ENCODE measurements around the gene ABCB9.
"Not testable (repeated sequence)": the region's sequence is repeated elsewhere in the genome, so short reads cannot be mapped to it uniquely, and the experiment has no call there.

ABCB9 gene

GRCh38 chr12:122949405-122949804 lies 16.9 kb downstream of the ABCB9 start:
- no peaks in the 10 kb centered on the region for H3K9me3 ChIP-seq (ENCODE audit: control insufficient read depth, insufficient read depth, low read length)
- no peaks in the 10 kb centered on the region for H3K36me3 ChIP-seq (ENCODE audit: control insufficient read depth, insufficient read depth, low read length)
- no peak overlapping the region for H3K4me3 ChIP-seq (ENCODE audit: low read length)
- WGBS (ENCODE audit: insufficient coverage, insufficient read length), result no CpG with 5 or more reads among the region's 8 CpGs
- no peaks in the 10 kb centered on the region for H3K27me3 ChIP-seq (ENCODE audit: control insufficient read depth, insufficient read depth, low read length)
- no peaks in the 10 kb centered on the region for H3K4me1 ChIP-seq (ENCODE audit: control insufficient read depth, insufficient read depth, low read length)
- no peak for DNase-seq (ENCODE audit: low read depth, low spot score)
- H3K27ac ChIP-seq (ENCODE audit: low read length), result no peak overlapping the region

- Histone ChIP-seq H3K27ac (ENCODE audit: low read length) (no peak overlapping the region), H3K27me3 (ENCODE audit: control insufficient read depth, insufficient read depth, low read length) (no peaks in the 10 kb centered on the region), H3K9me3 (ENCODE audit: control insufficient read depth, insufficient read depth, low read length) (no peaks in the 10 kb centered on the region), H3K4me3 (ENCODE audit: low read length) (no peak overlapping the region), H3K36me3 (ENCODE audit: control insufficient read depth, insufficient read depth, low read length) (no peaks in the 10 kb centered on the region), H3K4me1 (ENCODE audit: control insufficient read depth, insufficient read depth, low read length) (no peaks in the 10 kb centered on the region)
- no peak for DNase-seq (ENCODE audit: low read depth, low spot score)
- no CpG with 5 or more reads among the region's 14 CpGs for WGBS (ENCODE audit: insufficient coverage, insufficient read length)
These were observed 17.7 kb downstream of the ABCB9 start for GRCh38 chr12:122948605-122949004.

GRCh38 chr12:122947352-122947792 lies 18.9 kb downstream of the ABCB9 start:
- DNase-seq (ENCODE audit: low read depth, low spot score), result no peak
- no peaks in the 10 kb centered on the region for H3K4me1 ChIP-seq (ENCODE audit: control insufficient read depth, insufficient read depth, low read length)

GRCh38 chr12:122946690-122947341 lies 19.4 kb downstream of the ABCB9 start:
- Histone ChIP-seq H3K27ac (ENCODE audit: low read length) (no peak overlapping the region), H3K27me3 (ENCODE audit: control insufficient read depth, insufficient read depth, low read length) (no peaks in the 10 kb centered on the region), H3K36me3 (ENCODE audit: control insufficient read depth, insufficient read depth, low read length) (no peaks in the 10 kb centered on the region), H3K9me3 (ENCODE audit: control insufficient read depth, insufficient read depth, low read length) (no peaks in the 10 kb centered on the region), H3K4me1 (ENCODE audit: control insufficient read depth, insufficient read depth, low read length) (no peaks in the 10 kb centered on the region), H3K4me3 (ENCODE audit: low read length) (no peak overlapping the region)
- no CpG with 5 or more reads among the region's 10 CpGs for WGBS (ENCODE audit: insufficient coverage, insufficient read length)
- DNase-seq (ENCODE audit: low read depth, low spot score), result no peak

More at GRCh38 chr12:122947352-122947792, 18.9 kb downstream of the ABCB9 start:
- Histone ChIP-seq H3K27me3 (ENCODE audit: control insufficient read depth, insufficient read depth, low read length) (no peaks in the 10 kb centered on the region), H3K36me3 (ENCODE audit: control insufficient read depth, insufficient read depth, low read length) (no peaks in the 10 kb centered on the region), H3K9me3 (ENCODE audit: control insufficient read depth, insufficient read depth, low read length) (no peaks in the 10 kb centered on the region), H3K4me3 (ENCODE audit: low read length) (no peak overlapping the region), H3K27ac (ENCODE audit: low read length) (no peak overlapping the region)
- WGBS (ENCODE audit: insufficient coverage, insufficient read length), result no CpG with 5 or more reads among the region's 15 CpGs

DNA sequence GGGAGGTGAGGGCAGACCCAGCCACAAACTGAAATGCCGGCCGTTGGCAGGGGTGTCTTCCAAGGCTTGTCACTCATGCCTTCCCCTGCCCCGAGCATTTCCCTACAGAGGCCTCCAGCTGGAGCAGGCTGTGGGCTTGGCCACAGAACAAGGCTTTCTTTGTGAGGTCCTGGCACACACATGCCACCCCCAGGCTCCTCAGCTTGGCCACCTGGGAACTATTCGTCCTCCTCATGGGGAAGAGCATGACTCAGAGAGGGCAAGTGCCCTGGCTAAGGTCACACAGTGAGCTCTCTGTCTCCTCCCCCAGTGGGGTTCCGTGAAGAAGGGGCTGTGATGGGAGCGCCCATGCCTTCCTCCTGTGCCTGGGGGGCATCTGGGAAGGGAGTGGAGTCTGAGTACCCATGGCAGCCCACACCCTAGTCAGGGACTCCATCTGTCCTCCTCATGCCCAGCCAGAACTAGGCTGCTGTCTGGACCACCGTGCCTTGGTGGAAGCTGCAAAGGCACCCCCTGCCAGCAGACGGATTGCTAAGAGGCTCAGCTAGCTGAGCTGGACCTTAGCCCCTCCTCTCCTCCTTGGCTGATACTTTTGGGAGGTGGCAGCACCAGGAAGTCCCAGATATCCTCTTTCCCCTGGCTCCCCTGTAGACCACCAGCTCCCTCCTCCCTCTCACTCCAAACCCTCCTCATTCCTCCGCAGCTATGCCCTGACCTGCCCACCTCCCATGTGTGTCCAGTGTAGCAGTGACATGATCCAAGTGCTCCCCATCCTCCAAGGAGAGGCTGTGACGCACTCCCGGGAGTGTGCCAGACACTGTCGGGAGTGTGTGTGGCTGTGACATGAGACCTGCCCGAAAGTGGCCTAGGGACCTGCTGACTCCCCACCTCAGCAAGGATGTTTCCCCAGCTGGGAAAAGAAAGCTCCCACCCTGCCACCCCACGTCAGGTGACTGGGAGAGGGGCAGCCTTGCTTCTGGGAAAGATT lies 21.4 kb downstream of the ABCB9 start:
- H3K4me1 ChIP-seq (ENCODE audit: control insufficient read depth, insufficient read depth, low read length), result no peaks in the 10 kb centered on the region
- no peaks in the 10 kb centered on the region for H3K9me3 ChIP-seq (ENCODE audit: control insufficient read depth, insufficient read depth, low read length)
- H3K36me3 ChIP-seq (ENCODE audit: control insufficient read depth, insufficient read depth, low read length), result no peaks in the 10 kb centered on the region
- WGBS (ENCODE audit: insufficient coverage, insufficient read length), result no CpG with 5 or more reads among the region's 14 CpGs
- H3K4me3 ChIP-seq (ENCODE audit: low read length), result no peak overlapping the region
- DNase-seq (ENCODE audit: low read depth, low spot score), result no peak
- H3K27me3 ChIP-seq (ENCODE audit: control insufficient read depth, insufficient read depth, low read length), result no peaks in the 10 kb centered on the region
- no peak overlapping the region for H3K27ac ChIP-seq (ENCODE audit: low read length)

- Histone ChIP-seq H3K4me1 (ENCODE audit: control insufficient read depth, insufficient read depth, low read length) (no peaks in the 10 kb centered on the region), H3K27me3 (ENCODE audit: control insufficient read depth, insufficient read depth, low read length) (no peaks in the 10 kb centered on the region), H3K27ac (ENCODE audit: low read length) (no peak overlapping the region), H3K9me3 (ENCODE audit: control insufficient read depth, insufficient read depth, low read length) (no peaks in the 10 kb centered on the region), H3K36me3 (ENCODE audit: control insufficient read depth, insufficient read depth, low read length) (no peaks in the 10 kb centered on the region), H3K4me3 (ENCODE audit: low read length) (no peak overlapping the region)
- no CpG with 5 or more reads among the region's 13 CpGs for whole genome bisulfite sequencing (ENCODE audit: insufficient coverage, insufficient read length)
- no peak for DNase-seq (ENCODE audit: low read depth, low spot score)
These were observed 23.1 kb downstream of the ABCB9 start for GRCh38 chr12:122943196-122943595.

DNA sequence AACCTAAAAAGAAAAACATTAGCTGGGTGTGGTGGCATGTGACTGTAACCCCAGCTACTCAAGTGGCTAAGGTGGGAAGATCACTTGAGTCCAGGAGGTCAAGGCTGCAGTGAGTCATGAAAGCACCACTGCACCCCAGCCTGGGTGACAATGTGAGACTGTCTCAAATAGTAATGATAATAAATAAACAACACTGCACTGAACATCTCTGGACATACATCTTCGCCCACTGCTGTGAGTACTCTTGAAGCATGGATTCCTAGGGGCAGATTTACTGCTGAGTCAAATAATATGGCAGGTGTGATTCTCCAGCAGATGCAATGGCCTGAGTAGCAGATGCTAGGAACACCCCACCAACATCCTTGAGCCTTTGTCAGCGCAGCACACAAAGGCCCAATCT lies 23.6 kb downstream of the ABCB9 start:
- Histone ChIP-seq H3K4me3 (ENCODE audit: low read length) (no peak overlapping the region), H3K4me1 (ENCODE audit: control insufficient read depth, insufficient read depth, low read length) (no peaks in the 10 kb centered on the region), H3K27ac (ENCODE audit: low read length) (no peak overlapping the region), H3K27me3 (ENCODE audit: control insufficient read depth, insufficient read depth, low read length) (no peaks in the 10 kb centered on the region), H3K9me3 (ENCODE audit: control insufficient read depth, insufficient read depth, low read length) (no peaks in the 10 kb centered on the region), H3K36me3 (ENCODE audit: control insufficient read depth, insufficient read depth, low read length) (no peaks in the 10 kb centered on the region)
- DNase-seq (ENCODE audit: low read depth, low spot score), result no peak
- WGBS (ENCODE audit: insufficient coverage, insufficient read length), result no CpG with 5 or more reads among the region's 2 CpGs

- H3K9me3 ChIP-seq (ENCODE audit: control insufficient read depth, insufficient read depth, low read length); H3K27ac ChIP-seq (ENCODE audit: low read length); H3K4me1 ChIP-seq (ENCODE audit: control insufficient read depth, insufficient read depth, low read length); DNase-seq (ENCODE audit: low read depth, low spot score); H3K36me3 ChIP-seq (ENCODE audit: control insufficient read depth, insufficient read depth, low read length); H3K27me3 ChIP-seq (ENCODE audit: control insufficient read depth, insufficient read depth, low read length); H3K4me3 ChIP-seq (ENCODE audit: low read length): not testable (repeated sequence)
- no CpG with 5 or more reads among the region's 5 CpGs for WGBS (ENCODE audit: insufficient coverage, insufficient read length)
These were observed 24.9 kb downstream of the ABCB9 start for GRCh38 chr12:122941351-122941750.

GRCh38 chr12:122939125-122939524 lies 27.1 kb downstream of the ABCB9 start:
- H3K27me3 ChIP-seq (ENCODE audit: control insufficient read depth, insufficient read depth, low read length), result no peaks in the 10 kb centered on the region
- H3K9me3 ChIP-seq (ENCODE audit: control insufficient read depth, insufficient read depth, low read length), result no peaks in the 10 kb centered on the region
- H3K36me3 ChIP-seq (ENCODE audit: control insufficient read depth, insufficient read depth, low read length), result no peaks in the 10 kb centered on the region
- H3K4me1 ChIP-seq (ENCODE audit: control insufficient read depth, insufficient read depth, low read length), result no peaks in the 10 kb centered on the region
- H3K27ac ChIP-seq (ENCODE audit: low read length), result no peak overlapping the region
- WGBS (ENCODE audit: insufficient coverage, insufficient read length), result no CpG with 5 or more reads among the region's 4 CpGs
- DNase-seq (ENCODE audit: low read depth, low spot score), result no peak
- H3K4me3 ChIP-seq (ENCODE audit: low read length), result no peak overlapping the region

DNA sequence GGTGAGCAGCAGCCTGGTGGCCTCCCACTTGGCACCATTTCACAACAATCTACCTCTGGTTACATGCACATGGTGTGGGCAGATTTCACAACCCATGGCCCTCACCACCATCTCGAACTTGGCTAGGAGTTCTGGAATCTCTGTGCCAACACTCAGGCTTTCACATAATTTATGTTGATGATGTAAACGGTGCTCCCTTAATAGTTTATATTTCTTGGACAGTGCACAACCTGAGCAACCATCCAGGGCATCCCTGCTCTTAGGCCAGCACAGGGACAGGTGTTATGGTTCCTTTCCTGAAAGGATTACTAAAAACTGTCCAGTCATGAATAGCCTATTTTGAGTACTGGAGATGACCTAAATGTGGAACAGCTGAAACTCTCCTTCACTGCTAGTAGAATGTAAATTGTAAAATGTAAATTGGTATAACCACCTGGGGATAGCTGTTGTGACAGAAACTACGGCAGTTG lies 28.6 kb downstream of the ABCB9 start:
- no peak for DNase-seq (ENCODE audit: low read depth, low spot score)
- H3K27ac ChIP-seq (ENCODE audit: low read length), result no peak overlapping the region
- no peak overlapping the region for H3K4me3 ChIP-seq (ENCODE audit: low read length)
- H3K4me1 ChIP-seq (ENCODE audit: control insufficient read depth, insufficient read depth, low read length), result no peaks in the 10 kb centered on the region
- no CpG with 5 or more reads among the region's 3 CpGs for WGBS (ENCODE audit: insufficient coverage, insufficient read length)
- H3K36me3 ChIP-seq (ENCODE audit: control insufficient read depth, insufficient read depth, low read length), result no peaks in the 10 kb centered on the region
- H3K9me3 ChIP-seq (ENCODE audit: control insufficient read depth, insufficient read depth, low read length), result no peaks in the 10 kb centered on the region
- H3K27me3 ChIP-seq (ENCODE audit: control insufficient read depth, insufficient read depth, low read length), result no peaks in the 10 kb centered on the region
